ENCODE data around the gene ANKRD35. TPM values are rescaled to one million over a fixed set of nuclear protein-coding genes. Genes with fewer than 3 reads are reported as not detected.

The ANKRD35 gene
- total and polyA plus RNA-seq, 2 experiments from 2014 or later, result 3.6 to 5.6 TPM

DNA sequence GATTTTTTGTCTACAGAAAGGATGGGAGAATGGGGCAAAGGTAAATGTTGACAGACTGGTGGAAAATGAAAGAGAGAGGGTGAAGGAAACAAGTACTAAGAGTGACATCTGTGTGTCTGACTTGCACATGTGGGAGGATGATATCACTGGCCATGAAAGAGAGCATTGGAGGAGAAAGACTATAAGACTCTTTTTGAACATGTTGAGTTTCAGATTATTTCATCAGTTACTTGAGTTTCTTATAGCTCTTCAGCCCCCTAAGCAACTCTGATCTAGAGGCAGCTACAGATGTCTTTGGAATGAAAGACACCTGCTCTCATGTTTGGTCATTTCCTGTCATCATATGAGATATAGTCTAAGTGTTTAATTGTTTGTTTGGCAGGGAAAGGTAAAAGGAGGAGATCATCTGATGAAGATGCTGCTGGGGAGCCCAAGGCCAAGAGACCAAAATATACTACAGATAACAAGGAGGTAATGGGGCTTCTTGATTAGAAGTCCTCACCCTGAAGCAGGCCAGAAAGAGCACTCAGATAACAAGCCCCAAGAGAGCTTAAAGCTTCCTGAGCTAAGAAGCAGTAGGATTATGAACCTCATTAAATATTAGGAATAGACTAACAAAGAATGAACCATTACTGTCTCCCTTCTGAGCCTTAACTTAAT is 57.2 kb downstream of the ANKRD35 start:
- Mint-ChIP-seq H3K27ac (no peak overlapping the region), H3K4me1 (peaks cover 2% of the 10 kb centered on the region; the same call in 1 of the 3 replicates), H3K9me3 (no peaks in the 10 kb centered on the region), H3K27me3 (ENCODE audit: insufficient read depth, low read depth, poor library complexity) (peaks cover 5% of the 10 kb centered on the region), H3K36me3 (ENCODE audit: low read depth) (peaks cover 76% of the 10 kb centered on the region), H3K4me3 (no peak overlapping the region)
- H3K27me3 ChIP-seq (ENCODE audit: insufficient read depth), result no peaks in the 10 kb centered on the region
- 0 out of 2 replicates have a peak, but pooled peaks cover 6% of the 10 kb centered on the region for H3F3A ChIP-seq (replicated peaks; ENCODE audit: low read depth)
- no peak overlapping the region for H3K4me3 ChIP-seq
- H3K4me1 ChIP-seq (ENCODE audit: insufficient read depth), result peaks cover 8% of the 10 kb centered on the region
- no peak for DNase-seq (ENCODE audit: low spot score)
- ATAC-seq, result no peak
- H3K4me2 ChIP-seq, result no peak overlapping the region
- peaks cover 20% of the 10 kb centered on the region for H3K79me2 ChIP-seq (replicated peaks; ENCODE audit: insufficient read depth)
- no peak overlapping the region for H2AFZ ChIP-seq
- TF ChIP-seq, protein P1, sequence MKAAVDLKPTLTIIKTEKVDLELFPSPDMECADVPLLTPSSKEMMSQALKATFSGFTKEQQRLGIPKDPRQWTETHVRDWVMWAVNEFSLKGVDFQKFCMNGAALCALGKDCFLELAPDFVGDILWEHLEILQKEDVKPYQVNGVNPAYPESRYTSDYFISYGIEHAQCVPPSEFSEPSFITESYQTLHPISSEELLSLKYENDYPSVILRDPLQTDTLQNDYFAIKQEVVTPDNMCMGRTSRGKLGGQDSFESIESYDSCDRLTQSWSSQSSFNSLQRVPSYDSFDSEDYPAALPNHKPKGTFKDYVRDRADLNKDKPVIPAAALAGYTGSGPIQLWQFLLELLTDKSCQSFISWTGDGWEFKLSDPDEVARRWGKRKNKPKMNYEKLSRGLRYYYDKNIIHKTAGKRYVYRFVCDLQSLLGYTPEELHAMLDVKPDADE (IDR thresholded peaks at IDR 0.05), result no peak
- TF ChIP-seq ZNF331 (CRISPR knock-in tag; IDR thresholded peaks at IDR 0.05; ENCODE audit: low read depth) (no peak), JUNB (IDR thresholded peaks at IDR 0.05; ENCODE audit: unreplicated experiment) (no peak), POLR2AphosphoS5 (IDR thresholded peaks at IDR 0.05; ENCODE audit: low read depth) (no peak), NANOG (IDR thresholded peaks at IDR 0.05; ENCODE audit: borderline replicate concordance) (no peak), EZH2 (IDR thresholded peaks at IDR 0.05; ENCODE audit: low read depth, unreplicated experiment) (no peak), ZNF114 (CRISPR knock-in tag; IDR thresholded peaks at IDR 0.05) (no peak), EZH2phosphoT487 (IDR thresholded peaks at IDR 0.05; ENCODE audit: unreplicated experiment) (no peak), CREB1 (CRISPR knock-in tag; IDR thresholded peaks at IDR 0.05; ENCODE audit: low read depth) (no peak), STAT1 (IDR thresholded peaks at IDR 0.05; ENCODE audit: unreplicated experiment) (no peak)
- TF ChIP-seq, protein P2, sequence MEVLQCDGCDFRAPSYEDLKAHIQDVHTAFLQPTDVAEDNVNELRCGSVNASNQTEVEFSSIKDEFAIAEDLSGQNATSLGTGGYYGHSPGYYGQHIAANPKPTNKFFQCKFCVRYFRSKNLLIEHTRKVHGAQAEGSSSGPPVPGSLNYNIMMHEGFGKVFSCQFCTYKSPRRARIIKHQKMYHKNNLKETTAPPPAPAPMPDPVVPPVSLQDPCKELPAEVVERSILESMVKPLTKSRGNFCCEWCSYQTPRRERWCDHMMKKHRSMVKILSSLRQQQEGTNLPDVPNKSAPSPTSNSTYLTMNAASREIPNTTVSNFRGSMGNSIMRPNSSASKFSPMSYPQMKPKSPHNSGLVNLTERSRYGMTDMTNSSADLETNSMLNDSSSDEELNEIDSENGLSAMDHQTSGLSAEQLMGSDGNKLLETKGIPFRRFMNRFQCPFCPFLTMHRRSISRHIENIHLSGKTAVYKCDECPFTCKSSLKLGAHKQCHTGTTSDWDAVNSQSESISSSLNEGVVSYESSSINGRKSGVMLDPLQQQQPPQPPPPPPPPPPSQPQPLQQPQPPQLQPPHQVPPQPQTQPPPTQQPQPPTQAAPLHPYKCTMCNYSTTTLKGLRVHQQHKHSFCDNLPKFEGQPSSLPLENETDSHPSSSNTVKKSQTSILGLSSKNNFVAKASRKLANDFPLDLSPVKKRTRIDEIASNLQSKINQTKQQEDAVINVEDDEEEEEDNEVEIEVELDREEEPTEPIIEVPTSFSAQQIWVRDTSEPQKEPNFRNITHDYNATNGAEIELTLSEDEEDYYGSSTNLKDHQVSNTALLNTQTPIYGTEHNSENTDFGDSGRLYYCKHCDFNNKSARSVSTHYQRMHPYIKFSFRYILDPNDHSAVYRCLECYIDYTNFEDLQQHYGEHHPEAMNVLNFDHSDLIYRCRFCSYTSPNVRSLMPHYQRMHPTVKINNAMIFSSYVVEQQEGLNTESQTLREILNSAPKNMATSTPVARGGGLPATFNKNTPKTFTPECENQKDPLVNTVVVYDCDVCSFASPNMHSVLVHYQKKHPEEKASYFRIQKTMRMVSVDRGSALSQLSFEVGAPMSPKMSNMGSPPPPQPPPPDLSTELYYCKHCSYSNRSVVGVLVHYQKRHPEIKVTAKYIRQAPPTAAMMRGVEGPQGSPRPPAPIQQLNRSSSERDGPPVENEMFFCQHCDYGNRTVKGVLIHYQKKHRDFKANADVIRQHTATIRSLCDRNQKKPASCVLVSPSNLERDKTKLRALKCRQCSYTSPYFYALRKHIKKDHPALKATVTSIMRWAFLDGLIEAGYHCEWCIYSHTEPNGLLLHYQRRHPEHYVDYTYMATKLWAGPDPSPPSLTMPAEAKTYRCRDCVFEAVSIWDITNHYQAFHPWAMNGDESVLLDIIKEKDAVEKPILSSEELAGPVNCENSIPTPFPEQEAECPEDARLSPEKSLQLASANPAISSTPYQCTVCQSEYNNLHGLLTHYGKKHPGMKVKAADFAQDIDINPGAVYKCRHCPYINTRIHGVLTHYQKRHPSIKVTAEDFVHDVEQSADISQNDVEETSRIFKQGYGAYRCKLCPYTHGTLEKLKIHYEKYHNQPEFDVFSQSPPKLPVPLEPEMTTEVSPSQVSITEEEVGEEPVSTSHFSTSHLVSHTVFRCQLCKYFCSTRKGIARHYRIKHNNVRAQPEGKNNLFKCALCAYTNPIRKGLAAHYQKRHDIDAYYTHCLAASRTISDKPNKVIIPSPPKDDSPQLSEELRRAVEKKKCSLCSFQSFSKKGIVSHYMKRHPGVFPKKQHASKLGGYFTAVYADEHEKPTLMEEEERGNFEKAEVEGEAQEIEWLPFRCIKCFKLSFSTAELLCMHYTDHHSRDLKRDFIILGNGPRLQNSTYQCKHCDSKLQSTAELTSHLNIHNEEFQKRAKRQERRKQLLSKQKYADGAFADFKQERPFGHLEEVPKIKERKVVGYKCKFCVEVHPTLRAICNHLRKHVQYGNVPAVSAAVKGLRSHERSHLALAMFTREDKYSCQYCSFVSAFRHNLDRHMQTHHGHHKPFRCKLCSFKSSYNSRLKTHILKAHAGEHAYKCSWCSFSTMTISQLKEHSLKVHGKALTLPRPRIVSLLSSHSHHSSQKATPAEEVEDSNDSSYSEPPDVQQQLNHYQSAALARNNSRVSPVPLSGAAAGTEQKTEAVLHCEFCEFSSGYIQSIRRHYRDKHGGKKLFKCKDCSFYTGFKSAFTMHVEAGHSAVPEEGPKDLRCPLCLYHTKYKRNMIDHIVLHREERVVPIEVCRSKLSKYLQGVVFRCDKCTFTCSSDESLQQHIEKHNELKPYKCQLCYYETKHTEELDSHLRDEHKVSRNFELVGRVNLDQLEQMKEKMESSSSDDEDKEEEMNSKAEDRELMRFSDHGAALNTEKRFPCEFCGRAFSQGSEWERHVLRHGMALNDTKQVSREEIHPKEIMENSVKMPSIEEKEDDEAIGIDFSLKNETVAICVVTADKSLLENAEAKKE (CRISPR knock-in tag; IDR thresholded peaks at IDR 0.05), result no peak
- TF ChIP-seq, protein P3, sequence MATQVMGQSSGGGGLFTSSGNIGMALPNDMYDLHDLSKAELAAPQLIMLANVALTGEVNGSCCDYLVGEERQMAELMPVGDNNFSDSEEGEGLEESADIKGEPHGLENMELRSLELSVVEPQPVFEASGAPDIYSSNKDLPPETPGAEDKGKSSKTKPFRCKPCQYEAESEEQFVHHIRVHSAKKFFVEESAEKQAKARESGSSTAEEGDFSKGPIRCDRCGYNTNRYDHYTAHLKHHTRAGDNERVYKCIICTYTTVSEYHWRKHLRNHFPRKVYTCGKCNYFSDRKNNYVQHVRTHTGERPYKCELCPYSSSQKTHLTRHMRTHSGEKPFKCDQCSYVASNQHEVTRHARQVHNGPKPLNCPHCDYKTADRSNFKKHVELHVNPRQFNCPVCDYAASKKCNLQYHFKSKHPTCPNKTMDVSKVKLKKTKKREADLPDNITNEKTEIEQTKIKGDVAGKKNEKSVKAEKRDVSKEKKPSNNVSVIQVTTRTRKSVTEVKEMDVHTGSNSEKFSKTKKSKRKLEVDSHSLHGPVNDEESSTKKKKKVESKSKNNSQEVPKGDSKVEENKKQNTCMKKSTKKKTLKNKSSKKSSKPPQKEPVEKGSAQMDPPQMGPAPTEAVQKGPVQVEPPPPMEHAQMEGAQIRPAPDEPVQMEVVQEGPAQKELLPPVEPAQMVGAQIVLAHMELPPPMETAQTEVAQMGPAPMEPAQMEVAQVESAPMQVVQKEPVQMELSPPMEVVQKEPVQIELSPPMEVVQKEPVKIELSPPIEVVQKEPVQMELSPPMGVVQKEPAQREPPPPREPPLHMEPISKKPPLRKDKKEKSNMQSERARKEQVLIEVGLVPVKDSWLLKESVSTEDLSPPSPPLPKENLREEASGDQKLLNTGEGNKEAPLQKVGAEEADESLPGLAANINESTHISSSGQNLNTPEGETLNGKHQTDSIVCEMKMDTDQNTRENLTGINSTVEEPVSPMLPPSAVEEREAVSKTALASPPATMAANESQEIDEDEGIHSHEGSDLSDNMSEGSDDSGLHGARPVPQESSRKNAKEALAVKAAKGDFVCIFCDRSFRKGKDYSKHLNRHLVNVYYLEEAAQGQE (IDR thresholded peaks at IDR 0.05; ENCODE audit: unreplicated experiment), result no peak
- TF ChIP-seq, protein P4, sequence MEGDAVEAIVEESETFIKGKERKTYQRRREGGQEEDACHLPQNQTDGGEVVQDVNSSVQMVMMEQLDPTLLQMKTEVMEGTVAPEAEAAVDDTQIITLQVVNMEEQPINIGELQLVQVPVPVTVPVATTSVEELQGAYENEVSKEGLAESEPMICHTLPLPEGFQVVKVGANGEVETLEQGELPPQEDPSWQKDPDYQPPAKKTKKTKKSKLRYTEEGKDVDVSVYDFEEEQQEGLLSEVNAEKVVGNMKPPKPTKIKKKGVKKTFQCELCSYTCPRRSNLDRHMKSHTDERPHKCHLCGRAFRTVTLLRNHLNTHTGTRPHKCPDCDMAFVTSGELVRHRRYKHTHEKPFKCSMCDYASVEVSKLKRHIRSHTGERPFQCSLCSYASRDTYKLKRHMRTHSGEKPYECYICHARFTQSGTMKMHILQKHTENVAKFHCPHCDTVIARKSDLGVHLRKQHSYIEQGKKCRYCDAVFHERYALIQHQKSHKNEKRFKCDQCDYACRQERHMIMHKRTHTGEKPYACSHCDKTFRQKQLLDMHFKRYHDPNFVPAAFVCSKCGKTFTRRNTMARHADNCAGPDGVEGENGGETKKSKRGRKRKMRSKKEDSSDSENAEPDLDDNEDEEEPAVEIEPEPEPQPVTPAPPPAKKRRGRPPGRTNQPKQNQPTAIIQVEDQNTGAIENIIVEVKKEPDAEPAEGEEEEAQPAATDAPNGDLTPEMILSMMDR (conservative IDR thresholded peaks at IDR 0.05; ENCODE audit: low read depth in 2 of 2), result no peak
- H3K36me3 ChIP-seq (ENCODE audit: insufficient read depth), result peaks cover 57% of the 10 kb centered on the region
- H3K9me2 ChIP-seq (ENCODE audit: insufficient read depth), result no peaks in the 10 kb centered on the region
- H3K27ac ChIP-seq (ENCODE audit: low read depth), result no peak overlapping the region
- no peaks in the 10 kb centered on the region for H4K20me1 ChIP-seq (replicated peaks; ENCODE audit: insufficient read depth)
